GM21367 (cell line): ENCODE results near the gene LPCAT1.

ENCODE experiments used
- ATAC-seq: cut with Tn5 transposase; IDR thresholded peaks from one replicate; pipeline ENCODE4 v1.9.1; 2021; ENCODE audit not compliant: unreplicated experiment

LPCAT1 gene

DNA sequence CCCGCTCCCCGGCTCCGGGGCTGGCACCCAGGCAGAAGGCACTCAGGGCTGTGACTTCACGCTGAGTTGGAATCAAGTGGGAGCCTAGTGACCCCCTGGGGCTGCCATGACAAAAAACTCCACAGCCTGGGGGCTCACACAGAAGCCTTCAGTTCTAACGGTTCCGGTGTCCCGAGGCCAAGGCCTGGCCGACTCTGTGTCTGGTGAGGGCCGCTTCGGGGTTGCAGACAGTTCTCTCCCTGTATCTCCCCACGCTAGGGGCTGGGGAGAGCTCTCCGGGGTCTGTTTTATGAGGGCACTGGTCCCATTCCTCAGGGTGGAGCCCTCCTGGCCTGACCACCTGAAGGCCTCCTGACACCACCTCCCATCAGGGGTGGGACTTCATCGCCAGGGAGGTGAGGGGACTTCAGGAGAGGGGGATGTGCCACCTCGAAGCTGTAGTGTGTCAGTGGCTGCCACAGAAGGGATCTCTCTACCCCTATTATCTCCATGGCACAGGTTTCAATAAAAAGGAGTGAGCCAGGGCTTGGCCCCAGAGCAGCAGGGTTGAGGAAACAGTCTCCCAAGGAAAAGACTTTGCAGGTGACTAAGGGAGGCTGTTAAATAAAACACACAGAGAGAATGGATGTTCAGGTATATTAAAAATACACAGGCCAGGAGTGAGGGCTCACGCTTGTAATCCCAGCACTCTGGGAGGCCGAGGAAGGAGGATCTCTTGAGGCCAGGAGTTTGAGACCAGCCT, 77.0 kb downstream of the LPCAT1 start:
- ATAC-seq, result no peak

DNA sequence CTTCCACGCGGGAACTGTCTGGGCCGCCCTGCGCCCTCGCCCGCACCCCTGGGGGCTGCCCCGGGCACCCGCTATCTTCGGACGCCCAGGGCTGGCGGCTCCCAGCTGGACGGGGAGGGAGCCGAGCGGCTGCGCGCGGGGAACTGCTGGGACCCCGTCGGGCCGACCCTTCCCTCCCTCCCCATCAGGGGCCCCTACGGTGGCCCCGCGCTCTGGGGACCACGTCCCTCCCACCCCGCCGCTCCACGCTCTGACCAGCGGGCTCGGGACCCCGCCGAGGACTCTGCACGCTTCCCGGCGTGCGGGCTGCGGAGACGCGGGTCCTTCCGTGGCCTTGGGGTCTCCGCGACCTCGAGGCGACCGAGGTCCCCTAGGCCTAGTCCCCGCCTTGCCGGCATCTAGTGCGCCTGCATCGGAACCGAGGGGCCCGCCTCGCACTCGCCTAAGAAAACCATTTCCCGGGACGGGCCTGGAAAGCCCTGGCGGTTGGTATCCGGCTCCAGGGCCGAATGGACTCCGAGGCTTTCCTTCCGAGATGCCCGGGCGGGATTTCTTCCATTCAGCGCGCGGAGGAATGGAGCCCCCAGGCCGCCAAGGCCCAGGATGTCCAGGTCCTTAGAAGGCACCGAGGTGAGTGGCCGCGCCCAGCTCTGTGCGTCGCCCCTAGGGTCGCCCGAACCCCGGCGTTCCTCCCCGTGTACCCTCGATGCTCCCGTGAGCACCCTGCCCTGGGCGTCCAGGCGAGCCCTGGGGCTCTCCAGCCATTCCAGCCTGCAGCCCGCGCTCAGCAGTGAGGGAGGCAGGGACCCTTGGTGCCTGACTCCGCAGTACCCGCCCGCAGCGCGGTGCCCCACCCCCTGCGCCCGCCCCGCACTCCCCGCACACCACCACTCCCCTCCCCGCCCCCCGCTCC, 77.8 kb downstream of the LPCAT1 start:
- ATAC-seq, result no peak

DNA sequence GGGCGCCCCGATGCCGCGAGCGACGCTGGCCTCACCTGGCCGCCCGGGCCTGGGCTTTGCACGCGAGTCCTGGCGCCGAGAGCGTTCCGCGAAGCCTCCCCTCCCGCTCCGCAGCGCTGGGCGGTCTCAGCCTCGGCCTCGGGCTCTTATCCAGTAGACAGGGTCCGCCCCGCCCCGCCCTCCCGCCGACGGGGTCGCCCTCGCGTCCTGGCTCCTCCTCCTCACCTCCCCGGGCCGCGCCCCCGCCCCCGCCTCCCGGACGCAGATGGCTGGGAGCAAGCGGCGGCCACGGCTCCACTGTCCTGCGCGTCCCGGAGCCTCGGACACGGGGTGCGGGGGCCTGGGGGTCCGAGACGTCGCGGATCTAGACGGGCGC, 78.5 kb downstream of the LPCAT1 start, which contains the start of gene SLC6A3:
Gene SLC6A3, minus strand, starts transcription at position 128 of the 376 bp plus-strand sequence. CDS start 2,243 bp downstream, outside the sequence.
- ATAC-seq, result no peak

DNA sequence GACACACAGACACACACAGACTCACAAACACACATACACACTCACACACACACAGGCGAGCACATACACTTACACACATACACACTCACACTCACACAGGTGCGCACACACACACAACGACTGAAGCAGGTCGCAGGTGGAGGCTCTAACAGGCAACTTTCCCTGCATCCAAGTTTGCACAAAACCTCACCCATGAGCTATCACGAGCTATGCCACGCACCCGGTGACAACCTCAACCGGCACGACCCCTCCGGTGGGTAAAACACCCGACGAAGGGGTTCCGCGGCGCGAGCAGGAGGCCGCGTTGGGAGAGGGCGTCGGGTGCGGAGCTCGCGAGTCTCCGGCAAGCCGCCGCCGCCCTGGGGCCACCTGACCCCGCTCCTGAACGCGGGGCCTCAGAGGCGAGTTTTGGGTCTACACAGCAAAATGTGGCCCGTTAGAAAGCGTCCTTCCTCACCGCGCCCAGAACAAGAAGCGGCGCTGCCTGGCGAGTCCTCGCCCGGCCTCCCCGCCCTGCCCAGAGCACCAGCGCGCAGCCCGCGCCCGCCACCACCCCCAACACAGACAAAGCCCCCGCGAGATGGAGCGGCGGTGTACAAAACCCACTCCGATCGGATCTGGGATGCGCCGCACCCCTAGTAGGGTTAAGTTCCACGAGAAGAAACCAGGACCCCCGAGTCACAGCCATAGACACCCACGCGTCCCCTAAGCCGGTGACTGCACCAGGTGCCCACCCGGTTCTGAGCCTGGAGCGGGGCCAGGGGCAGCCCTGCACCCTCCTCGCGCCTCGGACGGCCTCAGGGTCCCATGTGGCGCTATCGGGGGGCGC, 79.2 kb downstream of the LPCAT1 start:
- ATAC-seq, result no peak

DNA sequence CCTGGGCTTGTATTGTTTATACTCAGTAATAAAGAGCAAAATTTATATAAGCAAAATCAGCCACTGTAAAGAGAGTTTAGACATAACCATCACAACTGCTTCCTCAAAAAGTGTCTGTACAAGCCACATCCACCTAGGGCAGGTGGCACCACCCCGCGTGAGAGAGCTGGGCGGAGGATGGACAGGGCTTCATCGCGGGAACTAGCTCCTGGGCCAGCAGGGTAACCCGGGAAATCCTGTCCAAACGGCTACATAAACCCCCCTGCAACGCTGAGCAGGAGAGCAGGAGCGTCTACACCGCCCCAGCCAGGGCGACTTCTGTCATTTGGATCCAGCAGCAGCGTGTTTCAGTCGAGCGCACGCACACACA, 79.8 kb downstream of the LPCAT1 start:
- ATAC-seq, result no peak

DNA sequence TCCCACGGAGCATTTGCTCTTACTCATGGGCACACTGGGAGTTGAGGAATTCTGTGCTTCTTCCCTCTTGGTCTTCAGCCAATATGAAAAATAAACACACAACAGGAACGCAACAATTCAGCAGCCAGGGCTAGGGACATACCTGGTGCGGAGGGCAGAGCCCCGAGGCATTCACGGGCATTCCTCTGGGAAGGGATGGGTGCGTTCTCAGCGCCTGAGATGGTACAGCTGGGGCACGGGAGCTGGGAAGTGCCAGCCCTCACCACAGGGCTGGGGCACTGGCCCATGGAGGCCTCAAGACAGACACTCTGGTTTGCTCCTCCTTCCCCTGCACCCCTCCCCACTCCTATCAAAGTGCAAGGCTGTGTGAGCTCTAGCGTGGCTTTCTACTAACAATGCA, 80.6 kb downstream of the LPCAT1 start:
- no peak for ATAC-seq

DNA sequence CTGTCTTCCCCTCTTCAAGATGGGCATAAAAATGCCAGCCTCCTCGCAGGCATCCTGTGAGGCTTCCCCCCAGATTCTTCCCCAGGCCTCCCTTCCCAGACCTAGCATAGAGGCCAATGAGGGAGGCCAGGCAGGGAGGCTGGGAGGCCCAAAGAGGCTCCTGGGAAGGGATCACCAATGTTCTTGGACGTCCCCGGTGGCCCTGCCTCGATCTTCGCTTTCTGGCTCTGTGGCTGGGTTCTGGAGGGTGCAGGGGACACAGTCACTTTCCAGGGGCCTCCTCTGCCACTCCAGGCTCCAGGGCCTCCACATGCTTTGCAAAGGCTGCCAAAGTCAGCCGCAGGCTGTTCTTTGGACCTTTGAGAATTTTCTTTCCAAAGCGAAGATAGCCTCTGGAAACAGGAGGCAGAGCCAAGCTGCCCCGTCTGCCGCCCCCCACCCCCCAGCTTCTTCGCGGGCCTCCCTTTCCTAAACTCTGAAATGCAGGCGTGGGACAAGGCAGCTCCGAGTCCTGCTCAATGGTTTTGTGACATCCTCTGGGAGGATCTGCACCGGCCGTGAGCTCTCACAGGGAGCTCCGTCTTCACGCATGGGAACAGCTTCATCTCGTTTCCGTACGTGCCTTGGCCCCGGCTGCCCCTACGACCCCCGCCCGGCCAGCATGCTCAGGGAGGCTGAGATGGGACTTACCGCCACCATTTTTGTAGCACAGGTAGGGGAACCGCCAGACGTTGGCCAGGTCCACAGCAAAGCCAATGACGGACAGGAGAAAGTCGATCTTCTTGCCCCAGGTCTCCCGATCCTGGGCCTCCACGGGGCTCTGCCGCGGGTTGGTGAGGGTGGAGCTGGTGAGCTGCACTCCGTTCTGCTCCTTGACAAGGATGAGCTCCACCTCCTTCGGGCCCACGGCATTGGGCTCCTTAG, 81.3 kb downstream of the LPCAT1 start:
- ATAC-seq, result no peak

DNA sequence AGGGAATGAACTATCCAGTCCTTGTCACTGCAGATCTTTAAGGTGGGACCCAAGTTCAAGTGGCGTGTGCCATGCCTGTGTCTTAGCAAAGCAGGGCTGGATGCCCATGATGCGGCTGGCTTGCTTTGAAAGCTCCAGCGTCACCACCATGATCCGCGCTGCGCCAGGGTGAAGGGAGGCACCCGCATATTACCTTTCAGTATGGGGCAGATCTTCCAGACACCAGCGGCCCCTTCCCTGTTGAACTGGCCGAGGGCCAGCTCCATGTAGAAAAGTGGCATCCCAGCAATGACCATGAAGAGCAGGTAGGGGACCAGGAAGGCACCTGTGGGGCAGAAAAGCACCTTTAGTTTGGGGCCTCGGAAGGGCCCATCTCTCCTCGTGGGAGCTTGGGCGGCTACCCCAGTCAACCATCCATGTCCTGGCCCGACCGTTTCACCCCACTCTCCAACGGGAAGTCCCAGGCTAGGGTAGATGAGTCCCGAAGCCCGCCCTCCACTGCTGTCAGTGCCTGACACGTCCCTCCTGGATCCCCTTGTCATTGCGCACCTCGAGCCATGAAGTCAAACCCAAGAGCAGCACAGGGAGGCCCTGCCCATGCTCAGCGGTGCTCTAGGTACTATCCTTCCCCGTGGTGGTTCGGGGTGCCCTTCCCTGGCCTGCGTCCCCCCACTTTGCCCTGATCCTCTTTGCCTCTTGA, 82.4 kb downstream of the LPCAT1 start:
- ATAC-seq, result no peak

DNA sequence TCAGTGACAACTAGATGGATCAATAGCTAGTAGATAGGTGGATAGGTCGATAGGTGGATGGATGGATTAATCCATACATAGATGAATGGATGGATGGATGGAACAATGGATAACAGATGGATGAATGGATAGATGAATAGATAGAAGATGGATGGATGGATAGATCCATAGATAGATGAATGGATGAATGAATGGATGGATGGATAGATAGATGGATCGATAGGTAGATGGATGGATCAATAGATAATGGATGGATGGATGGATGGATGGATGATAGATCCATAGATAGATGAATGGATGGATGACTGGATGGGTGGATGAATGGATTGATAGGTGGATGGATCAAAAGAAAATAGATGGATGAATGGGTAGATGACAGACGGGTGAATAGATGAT, 83.7 kb downstream of the LPCAT1 start:
- no peak for ATAC-seq

DNA sequence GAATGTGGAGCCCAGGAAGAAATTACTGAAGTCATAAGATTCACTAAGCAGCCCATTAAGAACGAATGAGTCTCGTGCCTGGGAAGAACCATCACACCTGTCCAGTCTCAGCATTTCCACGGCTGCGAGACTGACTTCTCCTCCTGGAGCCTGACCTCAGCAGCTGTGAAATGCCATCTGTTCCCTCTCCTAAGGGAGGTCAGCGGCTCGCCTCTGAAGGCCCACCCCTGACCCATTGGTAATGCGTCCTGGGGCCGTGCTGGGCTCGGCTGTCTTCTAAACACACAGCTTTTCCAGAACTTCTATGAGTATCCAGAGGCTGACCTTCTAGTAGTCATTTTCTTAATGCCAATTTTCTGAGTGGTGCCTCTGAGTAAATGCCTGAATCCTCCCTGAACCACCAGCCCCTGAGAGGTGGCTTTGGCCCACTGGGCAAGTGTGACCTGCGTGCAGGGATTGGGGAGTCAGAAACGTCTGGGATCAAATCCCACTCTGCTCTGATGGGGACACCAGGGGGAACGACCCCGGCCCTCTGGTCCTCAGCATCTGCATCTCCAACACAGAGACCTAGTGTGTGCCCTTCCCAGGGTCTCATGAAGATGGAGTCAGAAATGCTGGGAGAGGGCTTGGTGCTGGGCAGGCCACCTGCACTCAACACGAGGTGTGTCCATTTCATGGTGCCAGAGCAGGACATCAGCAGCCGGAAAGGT, 84.2 kb downstream of the LPCAT1 start:
- no peak for ATAC-seq

DNA sequence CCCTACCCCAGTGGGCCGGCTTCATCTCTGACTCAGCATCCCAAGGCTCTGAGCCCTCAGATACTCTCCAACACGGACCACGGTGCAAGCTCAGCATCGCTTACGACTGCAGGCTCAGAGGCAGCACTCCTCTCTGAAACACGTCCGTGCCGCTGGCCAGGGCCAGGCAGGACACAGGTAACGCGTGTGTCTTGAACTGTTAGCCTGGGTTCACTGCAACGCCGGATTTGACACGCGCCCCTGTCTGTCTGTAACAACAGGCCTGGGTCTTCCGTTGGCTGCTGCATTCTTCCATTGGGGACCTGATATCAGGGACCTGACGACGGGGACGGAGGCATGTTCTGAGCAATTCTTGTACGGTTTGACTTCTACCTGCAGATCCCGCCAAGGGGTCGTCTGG, 84.9 kb downstream of the LPCAT1 start:
- ATAC-seq, result no peak

DNA sequence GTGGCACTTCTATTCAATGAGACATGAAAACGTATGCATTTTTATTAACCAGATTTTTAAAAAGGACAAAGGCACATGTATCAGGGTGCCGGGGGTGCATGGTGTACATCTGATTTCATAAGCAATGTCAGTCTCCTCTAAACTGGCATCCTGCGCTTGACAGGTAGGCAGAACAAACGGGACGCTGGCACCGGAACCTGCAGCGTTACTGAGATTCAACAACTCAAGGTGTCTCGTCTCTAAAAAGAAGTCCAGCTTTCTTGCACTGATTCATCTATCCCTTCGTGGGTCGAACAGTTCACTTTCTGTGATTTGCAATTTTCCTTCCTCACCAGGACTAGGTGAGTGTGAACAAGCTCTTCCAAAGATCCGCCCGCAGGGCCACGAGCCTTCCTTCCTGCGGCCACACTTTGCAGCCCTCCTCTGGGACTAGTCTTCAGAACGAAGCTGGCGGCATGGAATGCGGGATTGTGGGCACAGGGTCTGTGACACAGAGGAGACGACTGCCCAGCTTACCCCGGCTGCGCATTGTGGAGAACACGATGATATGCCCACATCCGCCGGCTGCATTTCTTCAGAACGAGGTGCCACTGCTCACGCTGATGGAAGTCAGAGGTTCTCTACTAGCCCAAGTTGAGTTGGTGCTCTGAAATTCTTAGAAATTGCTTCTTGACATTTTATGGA, 85.7 kb downstream of the LPCAT1 start:
- no peak for ATAC-seq

DNA sequence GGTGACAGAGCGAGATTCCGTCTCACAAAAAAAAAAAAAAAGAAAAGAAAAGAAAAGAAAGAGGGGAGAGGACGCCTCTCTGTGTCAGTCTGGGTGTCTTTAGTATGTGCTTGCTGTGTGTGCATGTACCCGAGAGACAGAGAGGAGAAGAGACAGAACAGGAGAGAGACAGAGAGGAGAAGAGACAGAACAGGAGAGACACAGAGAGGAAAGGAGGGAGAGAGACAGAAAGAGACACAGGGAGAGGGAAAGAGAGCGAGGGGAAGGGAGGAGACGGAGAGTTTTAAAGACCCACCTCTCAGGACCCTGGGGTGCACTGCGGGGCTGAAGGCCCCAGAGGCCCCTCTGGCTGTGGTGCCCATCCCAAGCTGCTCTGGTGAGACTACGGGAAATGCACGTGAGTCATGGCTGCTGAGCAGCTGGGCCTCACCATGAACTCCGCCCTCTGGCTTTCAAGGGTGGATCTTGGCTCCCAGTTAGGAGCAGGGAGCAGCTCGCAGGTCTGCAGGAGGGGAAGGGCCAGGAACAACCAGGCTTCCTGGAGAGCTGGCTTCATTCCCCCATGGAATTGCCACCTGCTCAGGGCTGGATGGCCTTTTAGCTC, 86.4 kb downstream of the LPCAT1 start:
- no peak for ATAC-seq

DNA sequence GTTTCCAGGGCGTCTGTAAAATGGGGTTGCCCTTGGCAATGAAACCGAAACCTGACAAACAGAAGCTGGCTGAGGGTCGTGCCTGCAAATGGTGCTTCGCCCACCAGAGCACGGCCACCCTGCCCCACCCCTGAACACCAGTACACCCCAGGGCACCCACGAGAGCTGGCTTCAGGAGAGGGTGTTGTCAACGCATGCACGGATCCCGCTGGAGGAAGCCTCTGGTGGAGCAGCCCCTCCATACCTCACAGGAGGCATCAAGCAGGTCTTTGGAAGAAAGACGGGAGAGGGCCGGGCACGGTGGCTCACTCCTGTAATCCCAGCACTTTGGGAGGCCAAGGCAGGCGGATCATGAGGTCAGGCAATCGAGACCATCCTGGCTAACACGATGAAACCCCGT, 87.1 kb downstream of the LPCAT1 start:
- ATAC-seq, result no peak

DNA sequence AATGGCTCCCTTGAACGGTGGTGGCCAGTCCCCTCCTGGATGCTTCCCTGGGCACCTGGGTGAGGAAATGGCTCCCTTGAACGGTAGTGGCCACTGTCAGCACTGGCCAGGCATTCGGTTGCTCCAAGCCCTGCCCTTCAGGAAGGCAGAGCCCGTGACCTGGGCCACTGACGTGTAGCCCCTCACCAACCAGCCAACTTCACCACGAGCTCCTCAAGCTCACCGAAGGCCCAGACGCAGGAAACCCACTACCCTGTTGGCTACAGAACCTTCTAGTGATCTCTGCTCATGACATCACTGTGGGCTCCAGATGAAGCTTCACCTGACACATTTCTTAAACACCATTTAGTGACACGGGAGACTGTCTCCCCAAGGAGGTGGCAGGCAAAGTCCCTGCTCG, 87.7 kb downstream of the LPCAT1 start:
- ATAC-seq, result no peak

DNA sequence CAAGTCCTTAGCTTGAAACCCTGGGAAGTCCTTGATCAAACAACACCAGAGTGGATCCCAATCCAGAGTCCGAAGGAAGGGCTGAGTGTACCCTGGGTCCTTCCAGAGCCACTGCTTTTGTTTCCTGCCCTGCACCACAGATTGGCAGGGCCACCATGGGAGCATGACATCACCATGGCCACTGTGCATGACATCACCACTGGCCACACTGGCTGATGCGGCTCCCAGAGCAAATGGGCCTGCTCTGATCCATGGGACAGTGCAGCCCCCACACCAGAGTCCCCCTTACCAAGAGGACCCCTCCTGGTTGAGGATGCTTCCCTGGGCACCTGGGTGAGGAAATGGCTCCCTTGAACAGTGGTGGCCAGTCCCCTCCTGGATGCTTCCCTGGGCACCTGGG, 88.4 kb downstream of the LPCAT1 start:
- no peak for ATAC-seq

DNA sequence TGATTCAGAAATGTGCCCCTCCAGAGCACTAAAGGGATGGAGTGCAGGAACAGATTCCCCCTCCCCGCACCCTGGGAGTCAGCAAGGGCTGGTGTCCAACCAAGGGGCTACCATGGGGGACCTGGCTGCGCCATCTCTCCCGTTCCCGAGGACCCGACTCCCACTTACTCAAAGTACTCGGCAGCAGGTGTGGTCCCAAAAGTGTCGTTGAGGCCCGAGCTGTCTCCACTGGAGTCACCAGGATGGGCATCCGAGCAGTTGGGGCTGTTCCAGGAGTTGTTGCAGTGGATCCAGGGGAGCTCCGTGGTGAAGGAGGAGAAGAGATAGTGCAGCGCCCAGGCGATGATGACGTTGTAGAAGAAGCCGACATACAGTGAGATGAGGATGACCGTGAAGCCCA, 91.5 kb downstream of the LPCAT1 start:
- ATAC-seq, result no peak

DNA sequence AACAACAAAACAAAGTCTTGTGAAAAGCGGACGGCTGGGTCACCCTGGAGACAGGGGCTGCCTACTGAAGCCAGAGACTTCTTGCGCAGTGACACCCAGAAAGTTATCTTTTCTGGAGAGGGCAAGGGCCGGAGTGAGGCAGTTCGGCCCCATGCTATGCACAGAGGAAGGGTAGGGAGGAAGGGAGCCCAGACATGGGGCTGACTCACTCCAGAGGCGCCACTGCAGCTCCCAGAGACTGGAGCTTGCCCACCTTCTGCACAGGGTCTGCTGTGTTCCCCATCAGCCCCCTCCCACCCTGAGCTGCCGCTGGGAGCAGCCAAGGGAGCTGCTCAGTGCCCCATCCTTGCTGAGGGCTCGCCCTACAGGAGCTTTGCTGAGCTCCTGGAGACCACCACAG, 91.9 kb downstream of the LPCAT1 start:
- no peak for ATAC-seq
